Gastrocnemius medialis (tissue), 4 donors: Measurements from ENCODE around the gene KCNQ4. TPM values are rescaled to one million over a fixed set of nuclear protein-coding genes. Genes with fewer than 3 reads are reported as not detected.

Source experiments
- ATAC-seq, 2 donors: fragments of 150-250 bp; one replicate each; pipeline ENCODE4 v1.9.1; 2016
- DNase-seq, 2 donors: peaks; one replicate each; pipeline ENCODE4 v3.0.0-alpha.2; 2019
- H3K27ac ChIP-seq, 4 donors: fragments of 200-600 bp; sonication (generic); 1 replicate in 1 of 4; 2 replicates in 3 of 4; pipeline ENCODE4 v1.5.1; 2016 to 2018; ENCODE audit warnings: mild to moderate bottlenecking in 2 of 4, moderate library complexity in 1 of 4
- H3K27me3 ChIP-seq, 3 donors: fragments of 200-600 bp; sonication (generic) in 2 of 3; 1 replicate in 1 of 3; 2 replicates in 2 of 3; pipeline versions ENCODE4 v1.5.1 to v1.6.0; 2016 to 2019; ENCODE audit warnings: mild to moderate bottlenecking in 1 of 3, moderate library complexity in 1 of 3
- H3K36me3 ChIP-seq, 2 donors: fragments of 200-600 bp; sonication (generic) in 1 of 2; one replicate each; pipeline ENCODE4 v1.5.1; 2017 to 2018
- H3K4me1 ChIP-seq, 2 donors: fragments of 200-600 bp; sonication (generic) in 1 of 2; one replicate each; pipeline ENCODE4 v1.5.1; 2016 to 2017; ENCODE audit warnings: mild to moderate bottlenecking in 2 of 2
- H3K4me3 ChIP-seq, 4 donors: fragments of 200-600 bp; sonication (generic) in 3 of 4; 1 replicate in 1 of 4; 2 replicates in 3 of 4; pipeline ENCODE4 v1.5.1; 2016 to 2019; ENCODE audit warnings: mild to moderate bottlenecking in 2 of 4
- H3K9me3 ChIP-seq, 3 donors: fragments of 200-600 bp; sonication (generic) in 2 of 3; 1 replicate in 1 of 3; 2 replicates in 2 of 3; pipeline ENCODE4 v1.5.1; 2016 to 2019
- POLR2A ChIP-seq, 2 donors: fragments of 450-650 bp; IDR thresholded peaks; one replicate each; pipeline ENCODE4 v1.6.1; 2017; ENCODE audit warnings: antibody characterized with exemption in 2 of 2, mild to moderate bottlenecking in 2 of 2, moderate library complexity in 2 of 2
- in situ Hi-C, 4 donors: fragments of 200-750 bp; cut with MboI; loops; one replicate each; pipeline versions ENCODE4 v1.15.0 to v1.8.0; 2017; ENCODE audit warnings: low sequenced_read_pairs in 4 of 4
- intact Hi-C: fragments of 100-400 bp; cut with DNase I; formaldehyde crosslinking; loops from one replicate; pipeline ENCODE4 v1.15.1; 2023; ENCODE audit warnings: low total_unique reads
- total RNA-seq, 4 donors: library from RNA; depleted of rRNA; stranded (reverse); fragments of >200 nt; gene quantifications; one replicate each; pipeline versions ENCODE4 v1.1.0 to v1.2.3, GENCODE V29; 2016
- TF ChIP-seq, protein P1 (sequence below), 5 experiments: fragments of 450-650 bp in 3 of 5; fragments of 200-600 bp in 2 of 5; sonication (generic) in 2 of 5; IDR thresholded peaks in 4 of 5; conservative IDR thresholded peaks in 1 of 5; 1 replicate in 4 of 5; 2 replicates in 1 of 5; pipeline ENCODE4 v1.5.1; 2016 to 2019; ENCODE audit warnings: antibody characterized with exemption in 5 of 5, mild to moderate bottlenecking in 3 of 5, moderate library complexity in 3 of 5

Gene KCNQ4
- total RNA-seq, 4 donors from 2014 or later, result 2.9 to 8.2 (median 3.5) TPM

DNA sequence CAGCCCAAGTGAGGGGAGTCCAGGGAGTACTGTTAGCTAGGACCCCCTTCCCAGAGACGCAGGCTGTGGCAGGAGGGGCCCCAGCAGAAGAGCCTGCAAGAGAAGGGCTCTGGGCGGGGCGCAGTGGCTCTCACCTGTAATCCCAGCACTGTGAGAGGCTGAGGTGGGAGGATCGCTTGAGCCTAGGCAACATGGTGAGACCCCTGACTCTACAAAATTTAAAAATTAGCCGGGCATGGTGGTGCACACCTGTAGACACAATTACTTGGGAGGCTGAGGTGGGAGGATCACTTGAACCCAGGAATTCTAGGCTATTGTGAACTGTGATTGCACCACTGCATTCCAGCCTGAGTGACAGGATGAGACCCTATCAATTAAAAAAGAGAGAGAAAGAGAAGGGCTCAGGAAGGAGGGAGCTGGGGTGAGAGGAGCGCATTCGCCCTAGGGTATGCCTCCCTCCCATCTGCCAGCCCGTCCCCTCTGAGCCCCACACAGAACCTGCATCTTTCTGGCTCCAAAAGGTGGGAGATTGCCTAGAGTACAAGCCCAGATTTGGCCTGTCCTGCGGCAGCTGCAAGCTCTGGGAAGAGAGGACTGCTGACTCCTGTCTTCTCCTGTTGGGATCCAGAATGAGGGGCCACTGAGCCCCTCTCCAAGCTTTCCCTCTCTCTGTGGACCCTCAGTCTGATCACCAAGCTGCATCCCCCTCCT, 3.6 kb downstream of the KCNQ4 start:
- in situ Hi-C loops (no loop called here), intact Hi-C loops (no loop called here)
- DNase-seq (no peak), ATAC-seq (no peak)
- H3K36me3 ChIP-seq, result no peaks in the 10 kb centered on the region
- no peaks in the 10 kb centered on the region for H3K27me3 ChIP-seq
- peaks cover 0 to 22% of the 10 kb centered on the region in 2 donors for H3K4me1 ChIP-seq
- H3K4me3 ChIP-seq, result no peak overlapping the region
- H3K9me3 ChIP-seq, result no peaks in the 10 kb centered on the region
- no peak for TF ChIP-seq POLR2A (IDR thresholded peaks at IDR 0.05)
- TF ChIP-seq, protein P1, sequence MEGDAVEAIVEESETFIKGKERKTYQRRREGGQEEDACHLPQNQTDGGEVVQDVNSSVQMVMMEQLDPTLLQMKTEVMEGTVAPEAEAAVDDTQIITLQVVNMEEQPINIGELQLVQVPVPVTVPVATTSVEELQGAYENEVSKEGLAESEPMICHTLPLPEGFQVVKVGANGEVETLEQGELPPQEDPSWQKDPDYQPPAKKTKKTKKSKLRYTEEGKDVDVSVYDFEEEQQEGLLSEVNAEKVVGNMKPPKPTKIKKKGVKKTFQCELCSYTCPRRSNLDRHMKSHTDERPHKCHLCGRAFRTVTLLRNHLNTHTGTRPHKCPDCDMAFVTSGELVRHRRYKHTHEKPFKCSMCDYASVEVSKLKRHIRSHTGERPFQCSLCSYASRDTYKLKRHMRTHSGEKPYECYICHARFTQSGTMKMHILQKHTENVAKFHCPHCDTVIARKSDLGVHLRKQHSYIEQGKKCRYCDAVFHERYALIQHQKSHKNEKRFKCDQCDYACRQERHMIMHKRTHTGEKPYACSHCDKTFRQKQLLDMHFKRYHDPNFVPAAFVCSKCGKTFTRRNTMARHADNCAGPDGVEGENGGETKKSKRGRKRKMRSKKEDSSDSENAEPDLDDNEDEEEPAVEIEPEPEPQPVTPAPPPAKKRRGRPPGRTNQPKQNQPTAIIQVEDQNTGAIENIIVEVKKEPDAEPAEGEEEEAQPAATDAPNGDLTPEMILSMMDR (IDR thresholded peaks at IDR 0.05 in 4 of 5, conservative IDR thresholded peaks at IDR 0.05 in 1 of 5), result no peak
- H3K27ac ChIP-seq, result no peak overlapping the region

DNA sequence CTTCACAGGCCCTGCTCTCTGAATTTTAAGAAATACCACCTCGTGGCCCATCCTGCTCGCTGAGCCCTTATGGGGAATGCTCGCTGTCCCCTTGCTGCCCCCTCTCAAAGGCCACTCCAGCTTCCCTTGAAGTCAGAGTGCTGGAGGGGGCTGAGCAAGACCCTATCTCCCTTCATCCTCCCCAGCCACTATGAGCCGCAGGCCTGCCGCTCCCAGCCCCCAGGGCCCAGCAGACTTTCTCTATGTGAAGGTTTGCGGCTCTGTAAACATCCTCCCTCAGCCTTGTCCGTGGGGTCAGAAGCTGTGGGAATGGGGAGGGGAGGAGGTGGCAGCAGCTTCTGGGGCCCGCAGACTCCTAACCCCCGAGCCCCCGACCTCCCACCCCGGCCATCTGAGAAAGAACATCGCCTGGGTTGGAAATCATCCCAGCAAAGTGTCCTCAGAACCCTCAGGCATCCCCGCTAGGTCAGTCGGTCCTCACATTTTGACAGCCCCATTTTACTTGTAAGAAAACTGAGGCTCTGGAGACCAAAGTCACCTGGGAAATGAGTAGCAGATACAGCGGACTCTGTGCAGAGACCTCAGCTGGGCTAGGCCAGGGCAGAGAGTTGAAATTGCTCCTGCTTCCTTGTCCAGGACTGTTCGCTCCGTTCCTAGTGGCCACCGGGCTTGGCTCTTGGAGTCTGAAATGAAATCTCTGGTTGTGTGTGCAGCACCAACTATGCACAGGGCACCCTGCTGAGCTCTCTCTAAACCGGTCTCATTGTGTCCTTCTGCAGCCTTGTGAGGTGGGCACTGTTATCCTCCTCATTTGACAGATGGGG, 4.4 kb downstream of the KCNQ4 start:
- TF ChIP-seq POLR2A (IDR thresholded peaks at IDR 0.05), result no peak
- TF ChIP-seq, protein P1 (IDR thresholded peaks at IDR 0.05 in 4 of 5, conservative IDR thresholded peaks at IDR 0.05 in 1 of 5), result no peak
- in situ Hi-C loops, result no loop called here

DNA sequence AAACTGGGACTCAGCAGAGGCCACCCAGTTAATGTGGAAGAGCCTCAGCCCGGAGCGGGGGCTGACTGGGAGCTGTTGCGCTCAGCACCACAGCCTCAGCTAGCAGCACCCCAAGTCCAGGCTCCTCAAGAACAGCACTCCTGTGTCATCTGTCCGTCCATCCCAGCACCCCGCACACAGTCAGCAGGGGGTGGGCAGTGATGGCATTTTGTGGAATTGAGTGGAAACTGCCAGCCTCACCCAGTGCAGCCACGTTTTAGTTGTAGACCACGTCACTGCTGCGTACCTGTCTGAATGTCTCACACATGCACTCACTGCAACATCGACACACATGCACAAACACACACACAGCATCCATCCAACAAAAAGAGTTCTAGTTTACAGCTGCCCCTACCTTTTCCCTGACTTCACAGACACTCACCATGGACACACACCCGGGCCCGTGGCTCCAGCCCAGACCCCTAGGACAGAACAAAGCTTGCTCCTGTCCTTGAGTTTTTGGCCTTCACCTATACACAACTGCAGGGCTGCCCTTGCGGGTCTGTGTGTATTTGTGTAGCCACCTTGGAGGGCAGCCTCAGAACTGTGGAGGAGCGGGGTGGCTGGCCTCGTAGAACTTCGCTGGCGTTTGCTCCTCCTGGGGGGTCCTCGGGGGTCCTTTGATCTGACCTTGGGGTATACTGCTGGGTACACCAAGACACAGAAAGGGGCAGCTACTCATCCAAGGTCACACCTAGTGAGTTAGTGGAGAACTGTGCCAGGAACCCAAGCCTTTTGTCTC, 5.2 kb downstream of the KCNQ4 start:
- no peak overlapping the region for H3K4me3 ChIP-seq
- DNase-seq (no peak), ATAC-seq (no peak)
- no peaks in the 10 kb centered on the region for H3K36me3 ChIP-seq
- peaks cover 0 to 10% of the 10 kb centered on the region in 2 donors for H3K4me1 ChIP-seq
- H3K27ac ChIP-seq, result no peak overlapping the region
- no peaks in the 10 kb centered on the region for H3K9me3 ChIP-seq
- intact Hi-C loops (no loop called here), in situ Hi-C loops (no loop called here)
- no peak for TF ChIP-seq POLR2A (IDR thresholded peaks at IDR 0.05)
- TF ChIP-seq, protein P1 (IDR thresholded peaks at IDR 0.05 in 4 of 5, conservative IDR thresholded peaks at IDR 0.05 in 1 of 5), result no peak
- no peaks in the 10 kb centered on the region for H3K27me3 ChIP-seq

More for the DNA sequence above, 4.4 kb downstream of the KCNQ4 start:
- Histone ChIP-seq H3K27me3 (no peaks in the 10 kb centered on the region), H3K4me3 (no peak overlapping the region), H3K36me3 (no peaks in the 10 kb centered on the region), H3K4me1 (peaks cover 0 to 14% of the 10 kb centered on the region in 2 donors), H3K27ac (no peak overlapping the region), H3K9me3 (no peaks in the 10 kb centered on the region)
- intact Hi-C loops, result no loop called here
- ATAC-seq (no peak), DNase-seq (no peak)

DNA sequence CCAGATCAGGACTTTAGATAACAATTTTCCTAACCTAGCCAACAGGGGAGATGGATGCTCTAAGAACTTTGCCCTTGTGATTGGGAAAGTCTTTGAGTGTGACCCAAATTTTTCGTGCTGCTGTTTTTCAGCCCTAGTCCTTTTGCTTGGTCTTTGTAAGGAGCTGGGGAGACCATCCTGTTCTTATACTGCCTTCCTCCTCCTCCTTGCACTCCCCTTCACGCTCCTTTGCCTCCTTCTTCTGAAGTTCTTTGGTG, 5.7 kb downstream of the KCNQ4 start:
- intact Hi-C loops, result no loop called here
- in situ Hi-C loops, result no loop called here
- H3K9me3 ChIP-seq, result no peaks in the 10 kb centered on the region
- no peak for DNase-seq
- TF ChIP-seq, protein P1 (IDR thresholded peaks at IDR 0.05 in 4 of 5, conservative IDR thresholded peaks at IDR 0.05 in 1 of 5), result no peak
- no peak for TF ChIP-seq POLR2A (IDR thresholded peaks at IDR 0.05)
- H3K4me1 ChIP-seq, result peaks cover 0 to 10% of the 10 kb centered on the region in 2 donors
- H3K36me3 ChIP-seq, result no peaks in the 10 kb centered on the region
- H3K27ac ChIP-seq, result no peak overlapping the region
- no peaks in the 10 kb centered on the region for H3K27me3 ChIP-seq
- no peak overlapping the region for H3K4me3 ChIP-seq
- no peak for ATAC-seq
